Lower leg skin (tissue), 3 donors: ENCODE results near the gene PDE3B.

Experiments
- POLR2A ChIP-seq, 2 donors: fragments of 450-650 bp; IDR thresholded peaks; one replicate each; pipeline ENCODE4 v1.6.1; 2016 to 2017; ENCODE audit warnings: antibody characterized with exemption in 2 of 2, mild to moderate bottlenecking in 1 of 2, moderate library complexity in 1 of 2
- TF ChIP-seq, protein P1 (sequence below), 3 donors: fragments of 450-650 bp; IDR thresholded peaks; one replicate each; pipeline ENCODE4 v1.5.1; 2016; ENCODE audit warnings: antibody characterized with exemption in 3 of 3, mild to moderate bottlenecking in 3 of 3, moderate library complexity in 2 of 3

DNA sequence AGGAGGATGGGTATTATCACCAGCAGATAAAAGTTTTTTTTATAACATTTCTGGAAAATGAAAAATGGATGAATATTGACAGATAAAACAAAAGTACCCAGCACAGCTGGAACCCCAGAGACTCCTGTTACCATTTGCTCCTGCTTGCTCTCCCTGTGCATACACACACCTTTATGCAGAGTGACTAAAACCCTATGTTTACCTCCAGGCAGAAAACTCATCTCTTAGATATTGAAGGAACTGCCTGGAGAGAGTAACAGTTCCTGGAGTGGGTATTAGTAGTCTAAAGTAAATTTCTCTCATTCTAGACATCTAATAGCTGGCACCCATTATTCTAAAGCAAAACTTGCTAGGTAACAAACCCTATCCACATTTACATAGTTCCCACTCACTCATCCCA, 210.5 kb downstream of the PDE3B start:
- no peak for TF ChIP-seq POLR2A (IDR thresholded peaks at IDR 0.05)
- TF ChIP-seq, protein P1, sequence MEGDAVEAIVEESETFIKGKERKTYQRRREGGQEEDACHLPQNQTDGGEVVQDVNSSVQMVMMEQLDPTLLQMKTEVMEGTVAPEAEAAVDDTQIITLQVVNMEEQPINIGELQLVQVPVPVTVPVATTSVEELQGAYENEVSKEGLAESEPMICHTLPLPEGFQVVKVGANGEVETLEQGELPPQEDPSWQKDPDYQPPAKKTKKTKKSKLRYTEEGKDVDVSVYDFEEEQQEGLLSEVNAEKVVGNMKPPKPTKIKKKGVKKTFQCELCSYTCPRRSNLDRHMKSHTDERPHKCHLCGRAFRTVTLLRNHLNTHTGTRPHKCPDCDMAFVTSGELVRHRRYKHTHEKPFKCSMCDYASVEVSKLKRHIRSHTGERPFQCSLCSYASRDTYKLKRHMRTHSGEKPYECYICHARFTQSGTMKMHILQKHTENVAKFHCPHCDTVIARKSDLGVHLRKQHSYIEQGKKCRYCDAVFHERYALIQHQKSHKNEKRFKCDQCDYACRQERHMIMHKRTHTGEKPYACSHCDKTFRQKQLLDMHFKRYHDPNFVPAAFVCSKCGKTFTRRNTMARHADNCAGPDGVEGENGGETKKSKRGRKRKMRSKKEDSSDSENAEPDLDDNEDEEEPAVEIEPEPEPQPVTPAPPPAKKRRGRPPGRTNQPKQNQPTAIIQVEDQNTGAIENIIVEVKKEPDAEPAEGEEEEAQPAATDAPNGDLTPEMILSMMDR (IDR thresholded peaks at IDR 0.05): no peak
